HepG2 (cell line): ENCODE results near the gene PDPK1. TPM values are rescaled to one million over a fixed set of nuclear protein-coding genes. Genes with fewer than 3 reads are reported as not detected.

Experiments
- ATAC-seq: fragments of 200-7000 bp; cut with Tn5 transposase; 3 replicates; pipeline ENCODE4 v1.9.1; 2020; ENCODE audit warnings: mild to moderate bottlenecking, moderate library complexity
- BruUV-seq: library from RNA; stranded (reverse); fragments of 400-500 nt; replicated peaks from 2 replicates; lab custom pipeline; 2021; lab: Mats Ljungman, UMichigan
- CTCF ChIA-PET: fragments of 300-600 bp; formaldehyde crosslinking; extraction: SDS; loops from one replicate; lab custom pipeline; 2021; ENCODE audit warnings: low total read pairs, inconsistent platforms, low intra/inter-chr PET ratio; lab: Yijun Ruan, JAX
- POLR2A ChIA-PET: fragments of 350-600 bp; sonication (Branson Sonifier 250); formaldehyde crosslinking; loops from one replicate; lab custom pipeline; 2020; ENCODE audit warnings: antibody characterized with exemption, inconsistent platforms; lab: Yijun Ruan, JAX
- DNase-seq: peaks from one replicate; pipeline ENCODE4 v3.0.0-alpha.2; 2015; ENCODE audit warnings: low spot score
- FAIRE-seq: peaks from 3 replicates; lab custom pipeline; 2011; peaks lifted over from hg19 to GRCh38; lab: Jason Lieb, UNC
- H2AFZ ChIP-seq: one replicate; pipeline ENCODE4 v1.6.1; 2011; ENCODE audit warnings: low read length, inconsistent platforms
- H3K27ac ChIP-seq: fragments of 300-600 bp; 3 replicates; pipeline ENCODE4 v1.8.0; 2011; ENCODE audit warnings: mixed run types, mild to moderate bottlenecking, mixed read lengths, low read length, inconsistent platforms; ENCODE audit not compliant: insufficient read depth; ENCODE audit errors: extremely low read length
- H3K27me3 ChIP-seq, 2 experiments: fragments of 200-600 bp in 1 of 2; 2 replicates in 1 of 2; 3 replicates in 1 of 2; pipeline versions ENCODE4 v1.6.0 to v1.8.0; 2011; ENCODE audit warnings: low read length in 2 of 2, mild to moderate bottlenecking in 2 of 2, moderate library complexity in 2 of 2, inconsistent platforms in 1 of 2; ENCODE audit not compliant: insufficient read depth in 2 of 2, control insufficient read depth in 1 of 2
- H3K36me3 ChIP-seq, 2 experiments: fragments of 200-600 bp in 1 of 2; replicated peaks in 1 of 2; 2 replicates in 1 of 2; 3 replicates in 1 of 2; pipeline versions ENCODE4 v1.5.1 to v1.8.0; 2011; ENCODE audit warnings: low read length in 2 of 2, inconsistent platforms in 1 of 2; ENCODE audit not compliant: insufficient read depth in 2 of 2, control insufficient read depth in 1 of 2
- H3K4me1 ChIP-seq: 2 replicates; pipeline ENCODE4 v1.5.1; 2012; ENCODE audit warnings: low read length, inconsistent platforms; ENCODE audit not compliant: insufficient read depth
- H3K4me2 ChIP-seq: 2 replicates; pipeline ENCODE4 v1.6.0; 2011; ENCODE audit warnings: low read depth, low read length, inconsistent platforms
- H3K4me3 ChIP-seq, 3 experiments: fragments of 200-600 bp in 1 of 3; sonication (generic), shearing (Covaris generic) in 1 of 3; replicated peaks in 1 of 3; 2 replicates each; pipeline ENCODE4 v1.5.1; 2011 to 2016; ENCODE audit warnings: low read length in 3 of 3, inconsistent platforms in 2 of 3, low read depth in 2 of 3, mild to moderate bottlenecking in 2 of 3, control low read depth in 1 of 3, mixed read lengths in 1 of 3; ENCODE audit not compliant: insufficient read depth in 1 of 3
- H3K79me2 ChIP-seq: one replicate; pipeline ENCODE4 v1.6.1; 2011; ENCODE audit warnings: low read length, inconsistent platforms; ENCODE audit not compliant: insufficient read depth
- H3K9ac ChIP-seq: 2 replicates; pipeline ENCODE4 v1.6.0; 2011; ENCODE audit warnings: mild to moderate bottlenecking, low read depth, low read length, inconsistent platforms; ENCODE audit not compliant: insufficient read depth
- H3K9me3 ChIP-seq: 2 replicates; pipeline ENCODE4 v1.5.1; 2012; ENCODE audit warnings: mild to moderate bottlenecking, low read length
- H4K20me1 ChIP-seq: 2 replicates; pipeline ENCODE4 v1.6.0; 2011; ENCODE audit warnings: inconsistent platforms, mild to moderate bottlenecking, low read length, moderate library complexity; ENCODE audit not compliant: insufficient read depth
- ARNT ChIP-seq: fragments of 450-650 bp; IDR thresholded peaks from 2 replicates; pipeline ENCODE4 v1.6.1; 2017
- CHCHD3 ChIP-seq: sonication (generic); formaldehyde crosslinking; IDR thresholded peaks from 2 replicates; pipeline ENCODE4 v1.8.0; 2022; ENCODE audit warnings: mild to moderate bottlenecking, missing genetic modification reagents, moderate library complexity
- HNRNPL ChIP-seq: fragments of 200-400 bp; formaldehyde crosslinking; IDR thresholded peaks from 2 replicates; pipeline ENCODE4 v1.6.1; 2017; ENCODE audit warnings: mild to moderate bottlenecking, low read depth, low read length
- NCOA2 ChIP-seq: sonication (generic); formaldehyde crosslinking; IDR thresholded peaks from 2 replicates; pipeline ENCODE4 v1.8.0; 2022; ENCODE audit warnings: inconsistent platforms
- PHF20 ChIP-seq: sonication (generic); formaldehyde crosslinking; IDR thresholded peaks from 2 replicates; pipeline ENCODE4 v1.5.0; 2020; ENCODE audit warnings: mild to moderate bottlenecking, missing genetic modification reagents
- REPIN1 ChIP-seq: sonication (generic); formaldehyde crosslinking; IDR thresholded peaks from 2 replicates; pipeline ENCODE4 v1.8.0; 2022; ENCODE audit warnings: missing genetic modification reagents, low read depth, mild to moderate bottlenecking, borderline replicate concordance
- ZBTB25 ChIP-seq: IDR thresholded peaks from 2 replicates; pipeline ENCODE4 v1.6.1; 2018; ENCODE audit warnings: missing genetic modification reagents
- ZNF710 ChIP-seq: sonication (generic); formaldehyde crosslinking; IDR thresholded peaks from 2 replicates; pipeline ENCODE4 v1.5.0; 2020; ENCODE audit warnings: mild to moderate bottlenecking, missing genetic modification reagents, borderline replicate concordance
- WGBS: methylation state at CpG from one replicate; pipeline ENCODE4 v1.1.6; 2017; ENCODE audit warnings: low lambda C conversion rate; 5-methylcytosine and 5-hydroxymethylcytosine counted together
- in situ Hi-C: cut with HindIII; loops from 2 replicates; pipeline ENCODE4 v1.10.0; 2017; ENCODE audit warnings: low pct_unique_long_range_greater_than_20kb; ENCODE audit not compliant: extremely low pct_ligation_motif_present
- intact Hi-C: fragments of 100-400 bp; cut with micrococcal nuclease; formaldehyde crosslinking; loops from one replicate; pipeline ENCODE4 v1.10.0; 2022; ENCODE audit not compliant: unreplicated experiment
- polyA plus RNA-seq, 8 experiments: library from polyadenylated mRNA; depleted of rRNA in 3 of 8; stranded (reverse) in 7 of 8; unstranded in 1 of 8; fragments of >200 nt; fragmentation: Illumina TruSeq in 4 of 8; extraction: Trizol in 4 of 8; gene quantifications; 2 replicates each; pipeline versions ENCODE4 v1.2.1 to v1.2.3, GENCODE V29; 2011 to 2016; ENCODE audit warnings: low read depth in 4 of 8, missing spikeins in 1 of 8, mixed read lengths in 1 of 8; ENCODE audit not compliant: insufficient read depth in 1 of 8
- total RNA-seq, 5 experiments: library from RNA; depleted of rRNA; stranded (reverse); fragments of >200 nt; fragmentation: Illumina TruSeq; extraction: Trizol; gene quantifications; 2 replicates each; pipeline ENCODE4 v1.2.3, GENCODE V29; 2016; ENCODE audit warnings: low read depth in 1 of 5
- TF ChIP-seq, protein P1 (sequence below): sonication (generic); formaldehyde crosslinking; IDR thresholded peaks from 2 replicates; pipeline ENCODE4 v1.4.0; 2020; ENCODE audit warnings: missing genetic modification reagents
- TF ChIP-seq, protein P2 (sequence below), 2 experiments: sonication (generic) in 1 of 2; formaldehyde crosslinking in 1 of 2; IDR thresholded peaks; 2 replicates each; pipeline versions ENCODE4 v1.5.1 to v1.6.1; 2011 to 2020; ENCODE audit warnings: borderline replicate concordance in 1 of 2, low read depth in 1 of 2, low read length in 1 of 2, mild to moderate bottlenecking in 1 of 2, missing genetic modification reagents in 1 of 2, moderate library complexity in 1 of 2
- TF ChIP-seq, protein P3 (sequence below): sonication (generic); formaldehyde crosslinking; IDR thresholded peaks from 2 replicates; pipeline ENCODE4 v1.4.0; 2020; ENCODE audit warnings: mild to moderate bottlenecking, missing genetic modification reagents

The PDPK1 gene
- total and polyA plus RNA-seq, 2 of the 13 experiments (the other 11 are each of a cell fraction or from before 2014, with no cell fraction given): 59.6 to 129 TPM

GRCh38 chr16:2520784-2521531 is 16.9 kb upstream of the PDPK1 start:
- H3K36me3 ChIP-seq: peaks cover 6 to 24% of the 10 kb centered on the region in 2 experiments; a peak in 4 of 5 replicates
- DNase-seq (peak; percentile 70), ATAC-seq (peak; percentile 73), FAIRE-seq (peak; percentile 58)
- no TSS peak for BruUV-seq
- 4% methylated on average over 11 of the region's 41 CpGs for WGBS
- H3K9ac ChIP-seq: peak overlapping the region; percentile 81
- in situ Hi-C loops (no loop called here), intact Hi-C loops (no loop called here)
- POLR2A ChIA-PET: interaction anchor here (1.1 to 2.2 kb wide), 6 partner anchors 10 to 82 kb away, joined by 3 to 14 read pairs (median 7); partner anchors contain the start of genes CEMP1, PDPK1 and TBC1D24
- H3K4me1 ChIP-seq: peaks cover 88% of the 10 kb centered on the region
- peak overlapping the region; percentile 84 for H3K27ac ChIP-seq
- H3K9me3 ChIP-seq: no peaks in the 10 kb centered on the region
- peaks cover 60% of the 10 kb centered on the region for H3K79me2 ChIP-seq
- H2AFZ ChIP-seq: no peak overlapping the region
- H3K27me3 ChIP-seq: no peaks in the 10 kb centered on the region
- H3K4me2 ChIP-seq: peak overlapping the region; percentile 94
- H3K4me3 ChIP-seq: peak overlapping the region; percentile 77 to 85 (median 84)
- H4K20me1 ChIP-seq: peaks cover 37% of the 10 kb centered on the region
- CTCF ChIA-PET: no interaction called here
- TF ChIP-seq CHCHD3 (CRISPR knock-in tag) (no peak), ZBTB25 (CRISPR knock-in tag) (0 out of 2 replicates have a peak, but pooled peaks have one; percentile 24), HNRNPL (no peak), ZNF710 (0 out of 2 replicates have a peak, but pooled peaks have one; percentile 44), REPIN1 (CRISPR knock-in tag) (no peak), ARNT (no peak), NCOA2 (CRISPR knock-in tag) (no peak), PHF20 (0 out of 2 replicates have a peak, but pooled peaks have one; percentile 22)
- TF ChIP-seq, protein P1, sequence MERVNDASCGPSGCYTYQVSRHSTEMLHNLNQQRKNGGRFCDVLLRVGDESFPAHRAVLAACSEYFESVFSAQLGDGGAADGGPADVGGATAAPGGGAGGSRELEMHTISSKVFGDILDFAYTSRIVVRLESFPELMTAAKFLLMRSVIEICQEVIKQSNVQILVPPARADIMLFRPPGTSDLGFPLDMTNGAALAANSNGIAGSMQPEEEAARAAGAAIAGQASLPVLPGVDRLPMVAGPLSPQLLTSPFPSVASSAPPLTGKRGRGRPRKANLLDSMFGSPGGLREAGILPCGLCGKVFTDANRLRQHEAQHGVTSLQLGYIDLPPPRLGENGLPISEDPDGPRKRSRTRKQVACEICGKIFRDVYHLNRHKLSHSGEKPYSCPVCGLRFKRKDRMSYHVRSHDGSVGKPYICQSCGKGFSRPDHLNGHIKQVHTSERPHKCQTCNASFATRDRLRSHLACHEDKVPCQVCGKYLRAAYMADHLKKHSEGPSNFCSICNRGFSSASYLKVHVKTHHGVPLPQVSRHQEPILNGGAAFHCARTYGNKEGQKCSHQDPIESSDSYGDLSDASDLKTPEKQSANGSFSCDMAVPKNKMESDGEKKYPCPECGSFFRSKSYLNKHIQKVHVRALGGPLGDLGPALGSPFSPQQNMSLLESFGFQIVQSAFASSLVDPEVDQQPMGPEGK (CRISPR knock-in tag): peak; percentile 21; the same call in 1 of the 2 replicates
- TF ChIP-seq, protein P2, sequence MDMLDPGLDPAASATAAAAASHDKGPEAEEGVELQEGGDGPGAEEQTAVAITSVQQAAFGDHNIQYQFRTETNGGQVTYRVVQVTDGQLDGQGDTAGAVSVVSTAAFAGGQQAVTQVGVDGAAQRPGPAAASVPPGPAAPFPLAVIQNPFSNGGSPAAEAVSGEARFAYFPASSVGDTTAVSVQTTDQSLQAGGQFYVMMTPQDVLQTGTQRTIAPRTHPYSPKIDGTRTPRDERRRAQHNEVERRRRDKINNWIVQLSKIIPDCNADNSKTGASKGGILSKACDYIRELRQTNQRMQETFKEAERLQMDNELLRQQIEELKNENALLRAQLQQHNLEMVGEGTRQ (IDR thresholded peaks at IDR 0.05; ENCODE audit: low read depth, low read length): no peak
- TF ChIP-seq, protein P2 (CRISPR knock-in tag; IDR thresholded peaks at IDR 0.05; ENCODE audit: borderline replicate concordance): peak; percentile 49; the same call in 1 of the 2 replicates
- TF ChIP-seq, protein P3, sequence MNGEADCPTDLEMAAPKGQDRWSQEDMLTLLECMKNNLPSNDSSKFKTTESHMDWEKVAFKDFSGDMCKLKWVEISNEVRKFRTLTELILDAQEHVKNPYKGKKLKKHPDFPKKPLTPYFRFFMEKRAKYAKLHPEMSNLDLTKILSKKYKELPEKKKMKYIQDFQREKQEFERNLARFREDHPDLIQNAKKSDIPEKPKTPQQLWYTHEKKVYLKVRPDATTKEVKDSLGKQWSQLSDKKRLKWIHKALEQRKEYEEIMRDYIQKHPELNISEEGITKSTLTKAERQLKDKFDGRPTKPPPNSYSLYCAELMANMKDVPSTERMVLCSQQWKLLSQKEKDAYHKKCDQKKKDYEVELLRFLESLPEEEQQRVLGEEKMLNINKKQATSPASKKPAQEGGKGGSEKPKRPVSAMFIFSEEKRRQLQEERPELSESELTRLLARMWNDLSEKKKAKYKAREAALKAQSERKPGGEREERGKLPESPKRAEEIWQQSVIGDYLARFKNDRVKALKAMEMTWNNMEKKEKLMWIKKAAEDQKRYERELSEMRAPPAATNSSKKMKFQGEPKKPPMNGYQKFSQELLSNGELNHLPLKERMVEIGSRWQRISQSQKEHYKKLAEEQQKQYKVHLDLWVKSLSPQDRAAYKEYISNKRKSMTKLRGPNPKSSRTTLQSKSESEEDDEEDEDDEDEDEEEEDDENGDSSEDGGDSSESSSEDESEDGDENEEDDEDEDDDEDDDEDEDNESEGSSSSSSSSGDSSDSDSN (CRISPR knock-in tag): 0 out of 2 replicates have a peak, but pooled peaks have one; percentile 22
